Measurements from ENCODE around the gene OPN4.
"Not testable (repeated sequence)": the region's sequence is repeated elsewhere in the genome, so short reads cannot be mapped to it uniquely, and the experiment has no call there.

OPN4 gene, protein sequence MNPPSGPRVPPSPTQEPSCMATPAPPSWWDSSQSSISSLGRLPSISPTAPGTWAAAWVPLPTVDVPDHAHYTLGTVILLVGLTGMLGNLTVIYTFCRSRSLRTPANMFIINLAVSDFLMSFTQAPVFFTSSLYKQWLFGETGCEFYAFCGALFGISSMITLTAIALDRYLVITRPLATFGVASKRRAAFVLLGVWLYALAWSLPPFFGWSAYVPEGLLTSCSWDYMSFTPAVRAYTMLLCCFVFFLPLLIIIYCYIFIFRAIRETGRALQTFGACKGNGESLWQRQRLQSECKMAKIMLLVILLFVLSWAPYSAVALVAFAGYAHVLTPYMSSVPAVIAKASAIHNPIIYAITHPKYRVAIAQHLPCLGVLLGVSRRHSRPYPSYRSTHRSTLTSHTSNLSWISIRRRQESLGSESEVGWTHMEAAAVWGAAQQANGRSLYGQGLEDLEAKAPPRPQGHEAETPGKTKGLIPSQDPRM

GRCh38 chr10:86654411-86655172, at the start of gene OPN4:
Gene OPN4, plus strand, starts transcription at chr10:86654547. Its CDS starts 237 bp downstream, at chr10:86654784.
- DNase-seq = no peak

- DNase-seq = no peak
Observed at GRCh38 chr10:86607674-86608073, 46.7 kb upstream of the OPN4 start.

GRCh38 chr10:86609920-86610319, 44.4 kb upstream of the OPN4 start:
- no peak for DNase-seq

GRCh38 chr10:86611386-86611785, 43.0 kb upstream of the OPN4 start:
- no peak for DNase-seq

- DNase-seq = no peak
Observed at GRCh38 chr10:86613096-86613495, 41.3 kb upstream of the OPN4 start.

- no peak for DNase-seq
Observed at GRCh38 chr10:86613905-86614304, 40.4 kb upstream of the OPN4 start.

DNA sequence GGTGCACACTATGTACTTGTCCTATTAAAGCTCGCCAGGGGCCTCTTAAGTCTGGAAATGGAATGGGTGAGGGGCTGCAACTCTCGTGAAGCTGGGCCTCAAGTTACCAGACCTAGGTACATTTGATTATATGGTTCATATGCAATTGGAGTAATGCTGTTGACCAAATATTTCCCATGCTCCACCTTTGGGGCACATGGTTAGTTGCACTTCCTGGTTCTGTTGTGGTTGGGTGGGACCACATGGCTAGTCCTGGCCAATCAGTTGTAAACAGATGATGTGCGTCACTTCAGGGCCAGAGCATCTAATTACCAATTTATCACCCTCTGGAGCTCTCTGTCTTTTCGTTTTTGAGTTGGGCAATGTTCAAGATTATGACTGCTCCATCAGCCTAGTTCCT, 39.5 kb upstream of the OPN4 start:
- no peak for DNase-seq

DNA sequence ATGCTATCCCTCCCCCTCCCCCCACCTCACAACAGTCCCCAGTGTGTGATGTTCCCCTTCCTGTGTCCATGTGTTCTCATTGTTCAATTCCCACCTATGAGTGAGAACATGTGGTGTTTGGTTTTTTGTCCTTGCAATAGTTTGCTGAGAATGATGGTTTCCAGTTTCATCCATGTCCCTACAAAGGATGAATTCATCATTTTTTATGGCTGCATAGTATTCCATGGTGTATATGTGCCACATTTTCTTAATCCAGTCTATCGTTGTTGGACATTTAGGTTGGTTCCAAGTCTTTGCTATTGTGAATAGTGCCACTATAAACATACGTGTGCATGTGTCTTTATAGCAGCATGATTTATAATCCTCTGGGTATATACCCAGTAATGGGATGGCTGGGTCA, 37.1 kb upstream of the OPN4 start:
- not testable (repeated sequence) for DNase-seq

DNA sequence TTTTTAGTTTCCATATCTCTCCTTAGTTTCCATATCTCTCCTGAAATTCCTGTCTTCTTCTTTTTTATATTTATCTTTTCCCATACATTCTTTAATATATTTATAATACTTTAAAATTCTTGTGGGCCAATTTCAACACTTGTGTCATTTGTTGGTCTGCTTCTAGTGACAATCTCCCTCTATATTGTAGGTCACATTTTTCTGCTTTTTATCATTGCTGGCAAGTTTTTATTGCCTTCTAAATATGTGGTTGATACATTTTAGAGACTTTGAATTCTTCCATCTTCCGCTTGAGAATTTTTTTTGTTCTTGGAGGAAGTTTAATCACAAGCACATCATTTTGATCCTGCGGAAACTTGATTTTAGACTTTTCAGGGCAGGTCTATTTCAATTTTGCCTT, 26.0 kb upstream of the OPN4 start:
- DNase-seq = no peak

DNA sequence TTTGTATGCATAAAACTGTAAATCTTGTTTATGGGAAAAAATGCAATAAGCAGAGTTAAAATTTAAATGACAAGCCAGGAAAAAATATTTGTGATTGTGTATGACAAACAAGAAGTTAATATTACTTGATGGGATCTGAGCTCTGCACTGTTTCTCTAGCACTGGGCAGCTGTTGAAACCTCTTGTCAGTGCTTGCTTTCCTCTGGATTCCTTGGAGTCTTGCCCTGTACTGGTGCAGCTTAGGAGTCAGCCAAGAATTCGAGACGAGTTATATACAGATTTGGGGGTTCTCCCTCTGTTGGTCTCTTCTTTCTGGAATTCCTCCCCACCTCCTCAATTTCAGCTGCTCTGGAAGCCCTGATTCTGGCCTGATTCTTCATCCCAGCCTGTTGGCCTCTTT, 24.3 kb upstream of the OPN4 start:
- DNase-seq = no peak

GRCh38 chr10:86632009-86632800, 22.1 kb upstream of the OPN4 start:
- no peak for DNase-seq

DNA sequence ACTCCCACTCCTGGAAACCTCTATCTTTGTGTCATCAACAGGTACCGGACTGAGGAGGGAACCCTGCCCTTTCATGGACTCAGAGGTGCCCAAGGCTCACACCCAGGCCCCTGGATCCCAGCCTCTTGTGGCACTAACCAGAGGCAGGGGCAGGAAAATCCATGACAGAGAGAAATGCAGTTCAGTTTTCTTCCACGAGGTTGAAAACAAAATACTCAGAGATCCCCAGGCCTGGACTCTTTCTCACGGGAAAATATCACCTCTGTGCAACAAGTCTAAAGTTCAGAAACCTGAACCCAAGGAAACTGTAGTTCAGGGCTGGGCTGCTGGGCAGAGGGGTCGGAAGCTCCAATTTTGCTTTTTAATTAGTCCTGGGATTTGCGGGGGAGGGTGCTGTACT, 21.4 kb upstream of the OPN4 start:
- DNase-seq = no peak

- DNase-seq = no peak
Observed at GRCh38 chr10:86635402-86635801, 18.9 kb upstream of the OPN4 start.

DNA sequence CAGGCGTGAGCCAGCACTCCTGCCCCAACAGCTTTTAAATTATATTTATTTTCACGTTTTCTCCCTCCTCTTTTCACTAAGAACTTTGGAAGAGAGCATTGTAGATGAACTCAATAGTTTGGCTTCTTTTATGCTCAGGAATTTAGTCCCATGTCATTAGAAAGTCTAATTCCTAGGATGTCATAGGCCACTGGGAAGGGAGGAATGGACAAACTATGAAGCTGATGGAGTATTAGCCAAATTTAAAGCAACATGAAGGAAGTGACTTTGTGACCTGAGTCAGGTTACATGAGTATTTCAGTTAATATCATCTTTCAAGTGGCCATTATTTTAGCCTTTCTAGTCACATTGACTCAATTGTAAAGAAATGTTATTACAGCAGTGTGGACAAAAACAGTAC, 18.0 kb upstream of the OPN4 start:
- DNase-seq = no peak

- no peak for DNase-seq
Observed at GRCh38 chr10:86642021-86642420, 12.3 kb upstream of the OPN4 start.

DNA sequence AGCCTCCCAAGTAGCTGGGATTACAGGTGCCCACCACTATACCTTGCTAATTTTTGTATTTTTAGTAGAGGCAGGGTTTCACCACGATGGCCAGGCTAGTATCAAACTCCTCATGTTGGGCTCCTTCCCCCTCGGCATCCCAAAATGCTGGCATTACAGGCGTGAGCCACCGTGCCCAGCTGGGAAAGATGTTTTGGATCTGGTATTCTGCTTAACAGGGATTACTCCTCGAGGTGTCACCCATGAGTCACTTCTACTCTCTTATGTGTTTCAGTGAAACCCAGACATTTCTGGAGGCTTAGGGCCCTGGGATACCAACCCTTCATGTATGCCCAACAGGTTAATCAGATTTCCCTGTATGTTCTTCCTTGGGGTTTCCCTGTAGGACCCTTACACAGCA, 11.8 kb upstream of the OPN4 start:
- no peak for DNase-seq

- no peak for DNase-seq
Observed at GRCh38 chr10:86644152-86644793, 10.1 kb upstream of the OPN4 start.

DNA sequence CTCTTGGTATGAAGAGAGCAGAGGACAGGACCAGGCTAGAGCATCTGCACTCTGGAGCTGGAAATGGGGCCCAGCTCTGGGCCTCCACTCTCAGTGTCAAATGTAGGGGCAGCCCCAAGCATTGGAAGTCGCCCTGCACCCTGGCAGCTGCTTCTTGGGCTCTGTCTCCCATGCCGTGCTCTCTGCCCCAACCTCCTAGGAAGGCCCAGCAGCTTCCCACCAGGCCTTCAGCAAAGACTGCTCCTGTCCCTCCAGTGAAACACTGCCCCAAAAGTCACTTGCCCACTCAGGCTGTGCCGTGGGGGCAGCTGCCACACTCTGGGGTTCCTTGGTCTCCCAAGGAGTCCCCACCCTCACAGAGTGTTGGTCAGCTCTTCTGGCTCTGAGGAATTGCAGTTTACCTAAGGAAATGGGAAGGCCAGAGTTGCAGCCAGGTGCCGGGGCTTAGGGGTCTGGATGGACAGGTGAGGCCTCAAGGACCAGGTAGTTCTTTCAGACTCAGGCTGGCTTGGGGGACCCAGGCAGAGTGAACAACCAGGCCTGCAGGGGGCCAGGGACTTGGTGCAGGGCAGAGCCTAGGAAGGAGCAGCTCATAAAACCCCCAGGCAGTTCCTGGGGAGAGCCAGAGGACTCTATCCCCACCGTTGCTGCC, 9.4 kb upstream of the OPN4 start:
- no peak for DNase-seq

GRCh38 chr10:86645621-86646165, 8.7 kb upstream of the OPN4 start:
- DNase-seq = not testable (repeated sequence)

DNA sequence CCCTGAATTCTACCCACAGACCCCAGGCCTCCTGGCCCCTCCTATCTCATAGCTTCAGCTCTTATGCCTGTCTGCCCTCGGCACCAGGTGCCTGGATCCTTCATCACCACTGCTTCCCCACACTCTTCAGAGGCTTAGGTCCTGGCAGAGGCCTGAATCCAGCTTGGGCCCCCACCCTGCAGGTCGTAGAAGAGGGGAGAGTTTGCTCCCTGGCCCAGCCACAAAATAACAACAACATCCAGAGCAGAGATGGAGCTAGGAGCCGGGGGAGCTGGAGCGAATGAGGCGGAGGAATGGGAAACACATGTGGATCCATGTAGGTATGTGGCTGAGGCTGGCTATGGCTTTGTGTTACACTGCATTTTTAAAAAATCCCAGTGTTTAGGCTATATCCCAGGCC, 7.8 kb upstream of the OPN4 start:
- no peak for DNase-seq

DNA sequence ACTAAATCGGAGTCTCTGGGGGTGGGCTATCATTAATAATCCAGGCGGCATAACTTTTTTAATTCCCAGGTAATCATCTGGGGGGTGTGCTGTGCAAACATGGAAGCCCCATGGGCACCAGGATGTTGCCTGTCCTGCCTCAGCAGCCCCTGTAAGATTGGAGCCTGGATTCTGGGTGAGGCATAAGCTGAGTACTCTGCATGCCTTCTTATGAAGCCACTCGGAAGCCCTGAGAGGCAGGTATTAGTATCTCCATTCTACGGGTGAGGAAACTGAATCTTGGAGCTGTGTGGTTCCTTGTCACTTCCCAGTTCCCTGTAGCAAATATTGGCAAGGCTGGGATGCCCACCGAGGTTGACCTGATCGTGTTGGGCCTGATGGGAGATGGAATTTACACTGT, 7.4 kb upstream of the OPN4 start:
- no peak for DNase-seq
